HG03439 (cell line): ENCODE measurements around the gene IGFBPL1.
"Not testable (repeated sequence)": the region's sequence is repeated elsewhere in the genome, so short reads cannot be mapped to it uniquely, and the experiment has no call there.

Source experiments
- ATAC-seq: cut with Tn5 transposase; IDR thresholded peaks from one replicate; pipeline ENCODE4 v1.9.1; 2021; ENCODE audit warnings: mild to moderate bottlenecking, moderate library complexity; ENCODE audit not compliant: unreplicated experiment

Gene IGFBPL1

DNA sequence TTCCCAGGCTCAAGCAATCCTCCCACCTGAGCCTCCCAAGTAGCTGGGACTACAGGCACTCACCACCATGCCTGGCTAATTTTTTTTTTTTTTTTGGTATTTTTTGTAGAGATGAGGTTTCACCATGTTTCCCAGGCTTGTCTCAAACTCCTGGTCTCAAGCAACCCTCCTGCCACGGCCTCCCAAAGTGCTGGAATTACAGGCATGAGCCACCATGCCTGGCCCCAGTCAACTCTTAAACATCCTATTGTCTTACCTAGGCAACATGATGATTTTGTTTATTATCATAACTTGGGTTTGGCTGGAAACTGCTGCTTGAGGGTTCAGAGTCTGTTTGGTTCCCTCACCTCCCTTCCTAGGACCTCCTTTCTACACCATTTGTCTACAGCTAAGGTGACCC lies 25.1 kb downstream of the IGFBPL1 start:
- not testable (repeated sequence) for ATAC-seq

DNA sequence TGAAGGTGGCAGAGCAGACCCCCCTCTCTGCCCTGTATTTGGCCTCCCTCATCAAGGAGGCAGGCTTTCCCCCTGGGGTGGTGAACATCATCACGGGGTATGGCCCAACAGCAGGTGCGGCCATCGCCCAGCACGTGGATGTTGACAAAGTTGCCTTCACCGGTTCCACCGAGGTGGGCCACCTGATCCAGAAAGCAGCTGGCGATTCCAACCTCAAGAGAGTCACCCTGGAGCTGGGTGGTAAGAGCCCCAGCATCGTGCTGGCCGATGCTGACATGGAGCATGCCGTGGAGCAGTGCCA lies 27.9 kb downstream of the IGFBPL1 start:
- no peak for ATAC-seq

DNA sequence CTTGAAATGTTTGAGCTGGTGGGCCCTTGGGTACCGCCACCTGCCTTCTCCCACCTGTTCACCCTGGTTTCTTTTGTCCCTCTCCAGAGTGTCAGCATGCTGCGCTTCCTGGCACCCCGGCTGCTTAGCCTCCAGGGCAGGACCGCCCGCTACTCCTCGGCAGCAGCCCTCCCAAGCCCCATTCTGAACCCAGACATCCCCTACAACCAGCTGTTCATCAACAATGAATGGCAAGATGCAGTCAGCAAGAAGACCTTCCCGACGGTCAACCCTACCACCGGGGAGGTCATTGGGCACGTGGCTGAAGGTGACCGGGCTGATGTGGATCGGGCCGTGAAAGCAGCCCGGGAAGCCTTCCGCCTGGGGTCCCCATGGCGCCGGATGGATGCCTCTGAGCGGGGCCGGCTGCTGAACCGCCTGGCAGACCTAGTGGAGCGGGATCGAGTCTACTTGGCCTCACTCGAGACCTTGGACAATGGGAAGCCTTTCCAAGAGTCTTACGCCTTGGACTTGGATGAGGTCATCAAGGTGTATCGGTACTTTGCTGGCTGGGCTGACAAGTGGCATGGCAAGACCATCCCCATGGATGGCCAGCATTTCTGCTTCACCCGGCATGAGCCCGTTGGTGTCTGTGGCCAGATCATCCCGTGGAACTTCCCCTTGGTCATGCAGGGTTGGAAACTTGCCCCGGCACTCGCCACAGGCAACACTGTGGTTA lies 28.4 kb downstream of the IGFBPL1 start:
- ATAC-seq: no peak

GRCh38 chr9:38394416-38394815 lies 29.8 kb downstream of the IGFBPL1 start:
- ATAC-seq: no peak

DNA sequence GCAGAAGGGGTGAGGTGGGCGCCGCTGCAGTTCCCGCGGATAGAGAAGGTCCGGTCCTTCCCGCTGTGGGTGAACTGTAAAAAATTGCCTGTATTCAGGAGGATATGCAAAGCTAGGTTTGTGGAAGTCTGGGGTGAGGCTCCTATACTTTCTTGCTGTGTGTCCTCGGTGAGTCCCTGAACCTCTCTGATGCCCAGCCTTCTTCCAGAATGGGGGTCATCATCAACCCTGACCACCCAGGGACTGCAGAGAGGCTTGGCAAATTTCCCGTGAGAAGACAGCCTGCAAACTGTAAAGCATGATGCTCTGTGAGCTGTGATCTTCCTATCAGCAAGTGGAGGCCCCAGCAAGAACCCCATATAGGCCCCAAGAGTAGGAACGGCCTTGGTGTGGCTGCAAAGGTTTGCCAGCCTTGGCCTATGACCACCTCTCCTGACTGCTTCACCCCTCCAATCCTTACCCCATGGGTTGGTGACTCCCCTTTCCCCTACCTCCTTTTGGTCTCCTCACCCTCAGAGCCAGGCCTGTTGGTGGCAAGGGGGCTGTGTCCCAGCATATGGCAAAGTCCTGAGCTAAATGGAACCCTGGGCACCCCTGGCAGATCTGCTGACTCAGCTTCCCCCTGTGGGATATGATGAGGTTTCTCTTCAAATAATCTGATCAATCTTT lies 31.0 kb downstream of the IGFBPL1 start:
- no peak for ATAC-seq

- peak; percentile 99 for ATAC-seq
These were observed 31.8 kb downstream of the IGFBPL1 start, which contains the start of gene ALDH1B1 for GRCh38 chr9:38392235-38393127. TSS of gene ALDH1B1 (plus strand) at chr9:38392702. CDS start at chr9:38395749, 3,047 bp downstream.

- no peak for ATAC-seq
These were observed 32.8 kb downstream of the IGFBPL1 start for GRCh38 chr9:38391278-38392118.

DNA sequence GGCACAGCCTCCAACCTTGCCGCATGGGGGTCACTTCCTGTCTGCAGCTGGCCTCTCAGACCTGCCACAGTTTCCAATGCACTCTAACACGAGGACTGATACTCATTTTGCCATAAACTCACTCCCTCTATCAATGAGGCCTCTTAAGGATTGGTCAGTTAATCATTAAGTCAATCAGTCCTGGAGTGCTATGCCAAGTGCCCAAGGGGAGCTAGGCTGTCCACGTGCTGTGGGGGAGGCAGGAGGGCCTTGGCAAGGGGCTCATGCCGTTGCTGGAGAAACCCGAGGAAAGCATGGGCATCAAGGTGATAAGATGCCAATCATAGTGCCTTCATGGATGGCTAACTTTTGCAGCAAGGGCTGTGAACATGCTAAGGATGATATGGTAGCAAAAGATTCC lies 33.4 kb downstream of the IGFBPL1 start:
- no peak for ATAC-seq

DNA sequence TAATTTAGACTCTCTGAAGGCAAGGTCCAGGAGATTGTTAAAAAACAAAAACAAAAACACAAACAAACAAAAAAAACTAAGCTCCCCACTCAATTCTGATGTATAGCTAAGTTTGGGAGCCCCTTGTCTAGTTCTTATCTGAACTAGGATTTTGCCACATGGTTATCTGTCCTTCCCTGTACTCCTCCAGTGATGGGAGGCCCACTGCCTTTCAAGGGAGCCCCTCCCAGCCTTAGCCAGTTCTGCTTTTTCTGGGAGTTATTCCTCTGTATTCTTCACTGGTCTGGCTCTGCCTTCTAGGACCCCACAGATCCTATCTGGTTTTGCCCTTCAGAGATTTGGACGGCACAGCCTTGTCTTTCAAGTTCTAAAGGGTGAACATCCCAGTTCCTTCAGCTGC lies 33.8 kb downstream of the IGFBPL1 start:
- ATAC-seq: no peak

- ATAC-seq: no peak
These were observed 34.9 kb downstream of the IGFBPL1 start for GRCh38 chr9:38389313-38389712.

DNA sequence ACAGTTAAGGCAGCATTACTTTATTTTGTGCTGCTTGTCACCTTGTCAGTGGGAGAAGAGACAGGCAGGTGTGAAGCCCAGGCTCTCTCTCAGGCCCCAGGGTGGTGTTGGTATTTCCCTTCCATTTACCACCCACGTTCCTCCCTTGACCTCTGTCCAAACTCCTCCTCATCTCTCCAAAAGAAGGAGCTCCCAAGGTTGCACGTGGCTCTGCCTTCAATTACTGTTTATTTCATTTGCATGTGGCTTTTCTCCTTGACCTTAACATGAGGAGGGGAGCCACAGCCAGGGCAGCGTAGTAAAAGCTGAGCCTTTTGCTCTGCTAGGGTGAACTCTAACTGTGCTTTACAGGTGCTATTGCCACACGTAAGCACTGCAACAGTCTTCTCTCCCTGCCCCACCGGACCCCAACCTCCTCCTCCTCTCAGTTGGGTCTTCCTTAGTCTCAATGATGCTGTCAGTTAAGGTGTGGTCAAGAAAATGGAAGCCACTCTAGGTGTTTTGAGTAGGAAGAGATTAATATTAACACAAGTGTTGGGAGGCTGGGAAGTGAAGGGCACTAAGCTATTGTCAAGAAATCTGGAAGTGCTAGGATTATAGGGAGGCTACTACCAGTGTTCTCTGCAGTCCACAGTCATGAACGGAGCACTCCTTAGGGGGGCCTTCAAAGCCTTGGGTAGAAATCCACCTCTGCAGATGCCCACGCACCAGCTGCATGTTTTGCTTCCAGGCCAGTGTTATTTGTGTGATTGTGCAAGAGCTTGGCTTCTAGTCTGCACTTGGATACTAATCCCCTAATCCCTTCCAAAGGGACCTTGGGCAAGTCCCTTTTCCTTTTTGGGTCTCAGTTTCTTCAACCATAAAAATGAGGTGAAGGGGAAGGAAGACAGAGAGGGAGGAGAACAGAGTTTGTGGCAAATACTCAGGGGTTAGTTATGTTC lies 35.7 kb downstream of the IGFBPL1 start:
- ATAC-seq: no peak

DNA sequence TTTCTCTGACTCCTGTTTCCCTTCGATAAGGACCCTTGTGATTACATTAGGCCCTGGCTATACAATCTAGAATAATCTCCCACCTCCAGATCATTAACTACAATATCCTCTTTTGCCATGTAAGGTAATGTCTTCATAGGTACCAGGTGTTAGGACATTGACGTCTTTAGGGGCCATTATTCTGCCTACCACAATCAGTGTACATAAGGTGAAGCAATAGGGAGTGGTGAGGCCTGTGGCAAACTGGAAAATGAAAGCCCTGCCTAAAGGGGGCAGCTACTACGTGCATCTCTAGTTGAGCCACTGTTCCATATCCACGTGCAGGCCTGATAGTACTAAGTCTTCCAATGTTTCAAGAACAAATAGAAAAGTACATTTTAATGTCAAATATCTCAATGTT lies 36.5 kb downstream of the IGFBPL1 start:
- no peak for ATAC-seq

- ATAC-seq: no peak
These were observed 37.2 kb downstream of the IGFBPL1 start for GRCh38 chr9:38387066-38387465.

DNA sequence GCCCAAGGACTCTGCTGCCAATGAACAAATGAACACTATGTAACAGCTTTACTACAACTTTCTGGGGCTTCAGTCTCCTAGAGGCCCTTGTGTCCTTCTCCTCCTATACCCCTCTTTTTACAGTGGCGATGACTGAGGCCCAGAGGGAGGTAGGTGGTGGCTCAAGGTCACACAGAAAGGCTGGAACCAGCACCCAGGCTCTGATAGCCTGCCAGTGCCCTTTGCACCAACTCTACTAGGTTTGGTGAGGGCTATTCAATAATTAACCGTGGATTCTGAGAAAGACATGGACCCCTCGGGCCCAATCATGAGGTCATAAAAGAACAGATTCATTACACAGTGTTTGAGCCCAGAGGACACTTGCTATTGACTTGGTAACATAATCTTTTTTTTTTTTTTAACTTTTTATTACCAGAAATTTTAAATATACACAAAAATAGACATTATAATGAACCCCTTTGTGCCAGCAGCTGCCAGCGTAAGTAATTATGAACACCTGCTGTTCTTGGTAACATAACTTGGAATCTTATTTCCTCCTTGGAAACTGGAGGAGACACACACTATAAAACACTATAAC lies 37.8 kb downstream of the IGFBPL1 start:
- no peak for ATAC-seq

DNA sequence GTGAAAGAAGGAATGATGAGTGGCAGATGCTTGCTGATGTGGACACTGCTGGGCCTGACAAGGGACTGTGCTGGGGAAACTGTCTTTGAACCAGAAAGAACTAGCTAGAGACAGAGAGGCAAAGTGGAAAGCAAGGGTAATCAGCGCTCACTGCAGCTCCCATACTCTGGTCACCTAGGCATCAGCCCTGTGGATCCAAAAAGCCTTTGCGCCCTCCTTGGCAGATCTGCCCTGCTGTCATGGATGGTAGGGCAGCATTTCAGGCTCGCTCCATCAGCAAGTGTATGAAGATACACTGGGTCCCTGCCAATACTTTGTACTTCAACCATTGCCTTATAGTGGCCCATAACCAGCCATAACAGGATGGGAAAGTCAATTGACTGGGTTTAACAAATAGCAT lies 38.4 kb downstream of the IGFBPL1 start:
- ATAC-seq: no peak

- no peak for ATAC-seq
These were observed 39.0 kb downstream of the IGFBPL1 start for GRCh38 chr9:38384990-38385848.

DNA sequence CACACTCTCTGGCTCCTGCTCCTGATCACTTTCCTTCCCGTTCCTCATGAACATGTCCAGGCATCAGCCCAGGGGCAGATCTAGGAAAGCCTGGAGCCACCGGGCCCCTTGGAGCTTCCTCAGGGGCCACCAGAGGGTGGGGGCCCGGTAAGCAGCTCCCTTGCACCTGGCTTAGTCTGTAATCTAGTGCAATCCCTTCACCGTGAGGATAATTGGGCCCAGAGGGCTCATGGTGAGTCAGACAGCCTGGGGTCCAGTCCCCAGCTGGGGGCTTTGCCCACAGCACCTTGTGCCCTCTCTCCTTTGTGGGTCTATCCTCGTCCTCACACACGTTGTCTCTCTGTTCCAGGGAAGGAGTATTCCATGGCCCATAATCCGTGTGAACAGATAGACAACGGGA lies 42.1 kb downstream of the IGFBPL1 start:
- no peak for ATAC-seq

GRCh38 chr9:38380872-38381534 lies 43.3 kb downstream of the IGFBPL1 start:
- ATAC-seq: no peak
